ENCODE measurements around the gene EP400.

The EP400 gene

GRCh38 chr12:131929581-131930456, 19.9 kb upstream of the EP400 start:
- CTCF ChIA-PET = no interaction called here
- TF ChIP-seq FOXM1 (IDR thresholded peaks at IDR 0.05; ENCODE audit: borderline replicate concordance) = no peak
- TF ChIP-seq ELF4 (IDR thresholded peaks at IDR 0.05) = no peak
- no peak for TF ChIP-seq ARNT (IDR thresholded peaks at IDR 0.05)
- no peak for TF ChIP-seq FOXK2 (IDR thresholded peaks at IDR 0.05)
- no peak for TF ChIP-seq ZNF384 (IDR thresholded peaks at IDR 0.05)
- TF ChIP-seq SUZ12 (IDR thresholded peaks at IDR 0.05) = no peak
- TF ChIP-seq LEF1 (IDR thresholded peaks at IDR 0.05; ENCODE audit: borderline replicate concordance) = no peak
- no peak for TF ChIP-seq SP1 (IDR thresholded peaks at IDR 0.05)
- no peak for TF ChIP-seq TARDBP (IDR thresholded peaks at IDR 0.05)
- TF ChIP-seq L3MBTL2 (conservative IDR thresholded peaks at IDR 0.05) = no peak
- no peak for TF ChIP-seq BHLHE40 (IDR thresholded peaks at IDR 0.05; ENCODE audit: borderline replicate concordance)
- no peak for TF ChIP-seq HDGF (IDR thresholded peaks at IDR 0.05; ENCODE audit: borderline replicate concordance)
- TF ChIP-seq FOXA1 (IDR thresholded peaks at IDR 0.05) = no peak
- TF ChIP-seq PKNOX1 (IDR thresholded peaks at IDR 0.05) = no peak
- no peak for DNase-seq (ENCODE audit: extremely low spot score)

GRCh38 chr12:131930510-131930909, 19.2 kb upstream of the EP400 start:
- ChIA-PET CTCF (no interaction called here), POLR2A (interaction anchor here (0.8 to 1.5 kb wide), 3 partner anchors 15 to 70 kb away, joined by 3 to 9 read pairs (median 3); partner anchors contain the start of gene EP400)
- no peak for DNase-seq (ENCODE audit: extremely low spot score)
- TF ChIP-seq ELF4 (IDR thresholded peaks at IDR 0.05) (no peak), CTBP1 (IDR thresholded peaks at IDR 0.05; ENCODE audit: borderline replicate concordance) (no peak), HDGF (IDR thresholded peaks at IDR 0.05; ENCODE audit: borderline replicate concordance) (no peak), L3MBTL2 (conservative IDR thresholded peaks at IDR 0.05) (no peak), ARNT (IDR thresholded peaks at IDR 0.05) (no peak), FOXK2 (IDR thresholded peaks at IDR 0.05) (no peak)

More at GRCh38 chr12:131929581-131930456, 19.9 kb upstream of the EP400 start:
- POLR2A ChIA-PET = interaction anchor here (0.8 to 1.5 kb wide), 4 partner anchors 15 to 95 kb away, joined by 3 to 9 read pairs (median 3); partner anchors contain the start of gene EP400

GRCh38 chr12:131933387-131933786, 16.4 kb upstream of the EP400 start:
- no peak for TF ChIP-seq L3MBTL2 (conservative IDR thresholded peaks at IDR 0.05)
- TF ChIP-seq LEF1 (IDR thresholded peaks at IDR 0.05; ENCODE audit: borderline replicate concordance) = no peak
- TF ChIP-seq SUZ12 (IDR thresholded peaks at IDR 0.05) = no peak
- TF ChIP-seq PKNOX1 (IDR thresholded peaks at IDR 0.05) = no peak
- DNase-seq (ENCODE audit: extremely low spot score) = no peak
- ChIA-PET CTCF (no interaction called here), POLR2A (no interaction called here)

GRCh38 chr12:131934535-131934934, 15.2 kb upstream of the EP400 start:
- ChIA-PET POLR2A (no interaction called here), CTCF (no interaction called here)
- DNase-seq (ENCODE audit: extremely low spot score) = no peak
- TF ChIP-seq ZNF384 (IDR thresholded peaks at IDR 0.05) (no peak), L3MBTL2 (conservative IDR thresholded peaks at IDR 0.05) (no peak), CTBP1 (IDR thresholded peaks at IDR 0.05; ENCODE audit: borderline replicate concordance) (no peak), LEF1 (IDR thresholded peaks at IDR 0.05; ENCODE audit: borderline replicate concordance) (no peak), TARDBP (IDR thresholded peaks at IDR 0.05) (no peak), FOXM1 (IDR thresholded peaks at IDR 0.05; ENCODE audit: borderline replicate concordance) (no peak), FOXA1 (IDR thresholded peaks at IDR 0.05) (no peak)

GRCh38 chr12:131938082-131938481, 11.7 kb upstream of the EP400 start:
- ChIA-PET CTCF (no interaction called here), POLR2A (no interaction called here)
- no peak for DNase-seq (ENCODE audit: extremely low spot score)
- TF ChIP-seq PKNOX1 (IDR thresholded peaks at IDR 0.05) (no peak), NFRKB (IDR thresholded peaks at IDR 0.05) (no peak), FOXK2 (IDR thresholded peaks at IDR 0.05) (no peak), SP1 (IDR thresholded peaks at IDR 0.05) (no peak), SUZ12 (IDR thresholded peaks at IDR 0.05) (no peak), L3MBTL2 (conservative IDR thresholded peaks at IDR 0.05) (no peak)

GRCh38 chr12:131939007-131939406, 10.7 kb upstream of the EP400 start:
- CTCF ChIA-PET = no interaction called here
- POLR2A ChIA-PET = no interaction called here
- no peak for DNase-seq (ENCODE audit: extremely low spot score)
- TF ChIP-seq PKNOX1 (IDR thresholded peaks at IDR 0.05) = no peak
- TF ChIP-seq L3MBTL2 (conservative IDR thresholded peaks at IDR 0.05) = no peak
- TF ChIP-seq LEF1 (IDR thresholded peaks at IDR 0.05; ENCODE audit: borderline replicate concordance) = no peak
- no peak for TF ChIP-seq ELF4 (IDR thresholded peaks at IDR 0.05)
- no peak for TF ChIP-seq NFRKB (IDR thresholded peaks at IDR 0.05)
- no peak for TF ChIP-seq FOXM1 (IDR thresholded peaks at IDR 0.05; ENCODE audit: borderline replicate concordance)
- no peak for TF ChIP-seq ZNF384 (IDR thresholded peaks at IDR 0.05)
- TF ChIP-seq TARDBP (IDR thresholded peaks at IDR 0.05) = no peak
- TF ChIP-seq SUZ12 (IDR thresholded peaks at IDR 0.05) = no peak
- no peak for TF ChIP-seq FOXA1 (IDR thresholded peaks at IDR 0.05)
- no peak for TF ChIP-seq CTBP1 (IDR thresholded peaks at IDR 0.05; ENCODE audit: borderline replicate concordance)
- no peak for TF ChIP-seq BHLHE40 (IDR thresholded peaks at IDR 0.05; ENCODE audit: borderline replicate concordance)
- no peak for TF ChIP-seq SP1 (IDR thresholded peaks at IDR 0.05)
